OCI-LY3 (cell line): ENCODE measurements around the gene VCP.

Experiments used
- H2AFZ ChIP-seq: fragments of 200-600, 300-600 bp; shearing (Covaris generic); 2 replicates; pipeline ENCODE4 v1.6.0; 2014; ENCODE audit warnings: antibody characterized with exemption, low read depth, low read length
- H3K27ac ChIP-seq: fragments of 200-600, 300-600 bp; sonication (generic); 2 replicates; pipeline ENCODE4 v1.5.1; 2014; ENCODE audit warnings: mild to moderate bottlenecking, low read length, moderate library complexity, mixed read lengths
- H3K27me3 ChIP-seq: fragments of 200-600, 300-600 bp; sonication (generic); 2 replicates; pipeline ENCODE4 v1.6.1; 2014; ENCODE audit warnings: low read depth, low read length, mixed read lengths
- H3K36me3 ChIP-seq: fragments of 200-600, 300-600 bp; sonication (generic); replicated peaks from 2 replicates; pipeline ENCODE3; 2014; ENCODE audit warnings: low read depth, low read length, mixed read lengths
- H3K4me1 ChIP-seq: fragments of 300-600, 200-600 bp; sonication (generic); 2 replicates; pipeline ENCODE4 v1.6.1; 2014; ENCODE audit warnings: low read length, mixed read lengths
- H3K4me2 ChIP-seq: fragments of 200-600, 300-600 bp; sonication (generic); 2 replicates; pipeline ENCODE4 v1.6.1; 2014; ENCODE audit warnings: low read length, mixed read lengths
- H3K4me3 ChIP-seq: fragments of 300-600, 200-600 bp; sonication (generic); 2 replicates; pipeline ENCODE4 v1.5.1; 2014; ENCODE audit warnings: antibody characterized with exemption, mild to moderate bottlenecking, low read length, moderate library complexity
- H3K79me2 ChIP-seq: fragments of 300-600, 200-600 bp; shearing (Covaris generic); 2 replicates; pipeline ENCODE4 v1.6.1; 2014; ENCODE audit warnings: mild to moderate bottlenecking, low read length, mixed read lengths
- H3K9ac ChIP-seq: fragments of 300-600, 200-600 bp; shearing (Covaris generic); 2 replicates; pipeline ENCODE4 v1.6.0; 2014; ENCODE audit warnings: mild to moderate bottlenecking, low read length, moderate library complexity
- H3K9me3 ChIP-seq: fragments of 200-600, 300-600 bp; shearing (Covaris generic); 2 replicates; pipeline ENCODE4 v1.6.1; 2014; ENCODE audit warnings: low read length, mixed read lengths; ENCODE audit not compliant: insufficient read depth
- H4K20me1 ChIP-seq: fragments of 200-600, 300-600 bp; sonication (generic); 2 replicates; pipeline ENCODE4 v1.6.1; 2016; ENCODE audit warnings: low read length, mixed read lengths; ENCODE audit not compliant: insufficient read depth
- EZH2phosphoT487 ChIP-seq: fragments of 200-600 bp; shearing (Covaris generic); IDR thresholded peaks from 2 replicates; pipeline ENCODE4 v1.6.1; 2018; ENCODE audit warnings: antibody characterized with exemption, mixed run types, low read depth
- TF ChIP-seq, protein P1 (sequence below): fragments of 200-600, 300-600 bp; sonication (generic); IDR thresholded peaks from 2 replicates; pipeline ENCODE4 v1.5.1; 2014; ENCODE audit warnings: antibody characterized with exemption, low read length, low read depth

Gene VCP

DNA sequence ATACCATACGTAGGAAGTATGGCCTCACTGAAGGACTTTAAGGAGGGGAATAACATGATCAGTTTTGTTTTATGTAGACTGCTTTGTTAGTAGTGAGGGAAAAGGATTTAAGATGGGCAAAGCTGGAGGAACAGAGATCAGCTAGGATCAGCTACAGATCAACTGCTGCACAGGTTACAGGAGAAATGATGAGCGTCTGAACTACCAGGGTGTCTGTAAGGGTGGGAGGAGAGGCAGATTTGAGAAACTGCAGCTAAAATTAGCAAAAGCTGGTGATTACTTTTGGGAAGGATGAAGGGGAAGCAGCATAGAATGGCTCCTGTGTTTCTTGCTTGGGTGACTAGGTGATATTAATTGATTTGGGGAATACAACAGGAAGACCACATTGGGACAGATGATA lies 39.3 kb downstream of the VCP start:
- H3K9me3 ChIP-seq: no peaks in the 10 kb centered on the region
- H3K4me1 ChIP-seq: no peaks in the 10 kb centered on the region
- no peaks in the 10 kb centered on the region for H3K79me2 ChIP-seq
- H3K27ac ChIP-seq: no peak overlapping the region
- H4K20me1 ChIP-seq: no peaks in the 10 kb centered on the region
- TF ChIP-seq EZH2phosphoT487: no peak
- TF ChIP-seq, protein P1, sequence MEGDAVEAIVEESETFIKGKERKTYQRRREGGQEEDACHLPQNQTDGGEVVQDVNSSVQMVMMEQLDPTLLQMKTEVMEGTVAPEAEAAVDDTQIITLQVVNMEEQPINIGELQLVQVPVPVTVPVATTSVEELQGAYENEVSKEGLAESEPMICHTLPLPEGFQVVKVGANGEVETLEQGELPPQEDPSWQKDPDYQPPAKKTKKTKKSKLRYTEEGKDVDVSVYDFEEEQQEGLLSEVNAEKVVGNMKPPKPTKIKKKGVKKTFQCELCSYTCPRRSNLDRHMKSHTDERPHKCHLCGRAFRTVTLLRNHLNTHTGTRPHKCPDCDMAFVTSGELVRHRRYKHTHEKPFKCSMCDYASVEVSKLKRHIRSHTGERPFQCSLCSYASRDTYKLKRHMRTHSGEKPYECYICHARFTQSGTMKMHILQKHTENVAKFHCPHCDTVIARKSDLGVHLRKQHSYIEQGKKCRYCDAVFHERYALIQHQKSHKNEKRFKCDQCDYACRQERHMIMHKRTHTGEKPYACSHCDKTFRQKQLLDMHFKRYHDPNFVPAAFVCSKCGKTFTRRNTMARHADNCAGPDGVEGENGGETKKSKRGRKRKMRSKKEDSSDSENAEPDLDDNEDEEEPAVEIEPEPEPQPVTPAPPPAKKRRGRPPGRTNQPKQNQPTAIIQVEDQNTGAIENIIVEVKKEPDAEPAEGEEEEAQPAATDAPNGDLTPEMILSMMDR: no peak
- H2AFZ ChIP-seq: no peak overlapping the region
- no peaks in the 10 kb centered on the region for H3K27me3 ChIP-seq
- H3K4me2 ChIP-seq: no peak overlapping the region
- H3K36me3 ChIP-seq: peaks cover 3% of the 10 kb centered on the region
- no peak overlapping the region for H3K9ac ChIP-seq
- H3K4me3 ChIP-seq: no peak overlapping the region

DNA sequence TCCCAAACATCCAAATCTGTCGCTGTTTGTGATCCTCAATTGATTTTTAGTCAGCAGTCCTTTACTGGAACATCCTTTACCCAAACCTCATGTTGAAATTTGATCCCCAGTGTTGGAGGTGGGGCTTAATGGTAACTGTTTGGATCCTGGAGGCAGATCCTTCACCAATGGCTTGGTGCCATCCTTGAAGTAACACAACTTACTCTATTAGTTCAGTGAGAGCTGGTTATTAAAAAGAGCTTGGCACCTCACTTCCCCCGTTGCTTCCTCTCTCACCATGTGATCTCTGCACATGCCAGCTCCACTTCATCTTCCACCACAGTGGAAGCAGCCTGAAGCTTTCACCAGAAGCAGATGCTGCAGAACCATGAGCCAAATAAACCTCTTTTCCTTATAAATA lies 42.6 kb downstream of the VCP start:
- no peaks in the 10 kb centered on the region for H3K79me2 ChIP-seq
- no peaks in the 10 kb centered on the region for H3K9me3 ChIP-seq
- H3K36me3 ChIP-seq: peaks cover 3% of the 10 kb centered on the region
- H3K4me1 ChIP-seq: no peaks in the 10 kb centered on the region
- H3K4me3 ChIP-seq: no peak overlapping the region
- H3K9ac ChIP-seq: no peak overlapping the region
- no peak for TF ChIP-seq EZH2phosphoT487
- no peaks in the 10 kb centered on the region for H4K20me1 ChIP-seq
- no peaks in the 10 kb centered on the region for H3K27me3 ChIP-seq
- no peak overlapping the region for H3K4me2 ChIP-seq
- no peak overlapping the region for H3K27ac ChIP-seq
- H2AFZ ChIP-seq: no peak overlapping the region

DNA sequence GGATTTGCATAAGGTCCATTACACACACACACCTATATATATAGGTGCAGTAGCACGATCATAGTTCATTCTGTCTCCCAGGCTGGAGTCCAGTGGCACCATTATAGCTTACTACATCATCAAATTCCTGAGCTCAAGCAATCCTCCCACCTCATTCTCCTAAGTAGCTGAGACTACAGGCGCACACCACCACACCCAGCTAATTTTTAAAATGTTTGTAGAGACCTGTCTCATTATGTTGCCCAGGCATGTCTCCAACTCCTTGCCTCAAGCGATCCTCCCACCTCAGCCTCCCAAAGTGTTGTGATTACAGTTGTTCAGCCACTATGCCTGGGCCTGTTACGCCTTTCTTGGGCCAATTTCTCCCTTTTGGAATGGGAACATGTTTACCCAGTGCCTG lies 43.2 kb downstream of the VCP start:
- Histone ChIP-seq H3K27ac (no peak overlapping the region), H3K36me3 (peaks cover 3% of the 10 kb centered on the region), H3K4me1 (peaks cover under 1% of the 10 kb centered on the region), H3K79me2 (no peaks in the 10 kb centered on the region), H3K9ac (no peak overlapping the region), H3K9me3 (no peaks in the 10 kb centered on the region), H3K27me3 (no peaks in the 10 kb centered on the region), H2AFZ (no peak overlapping the region), H3K4me3 (no peak overlapping the region), H4K20me1 (no peaks in the 10 kb centered on the region), H3K4me2 (no peak overlapping the region)
- TF ChIP-seq, protein P1: no peak
- no peak for TF ChIP-seq EZH2phosphoT487

DNA sequence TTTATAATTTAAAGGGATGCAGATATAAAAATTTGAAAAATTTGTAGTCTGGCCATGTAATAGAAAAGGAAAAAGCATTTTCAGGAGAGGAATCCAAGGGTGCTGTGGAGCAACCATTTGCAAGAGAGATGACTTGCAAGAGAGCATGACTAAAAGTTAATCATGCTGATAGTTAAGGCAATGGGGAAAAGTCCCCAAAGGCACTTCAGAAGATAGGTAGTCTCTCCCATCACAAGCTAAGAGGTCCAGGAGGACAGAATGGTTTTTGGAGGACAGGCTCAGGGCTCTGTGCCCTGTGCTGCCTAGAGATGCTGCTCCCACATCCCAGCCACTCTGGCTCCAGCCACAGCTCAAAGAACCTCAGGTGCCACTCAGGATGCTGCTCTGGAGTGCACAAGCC lies 44.1 kb downstream of the VCP start:
- H3K4me2 ChIP-seq: no peak overlapping the region
- no peak overlapping the region for H2AFZ ChIP-seq
- no peak overlapping the region for H3K9ac ChIP-seq
- H3K27ac ChIP-seq: no peak overlapping the region
- peaks cover 3% of the 10 kb centered on the region for H3K36me3 ChIP-seq
- no peak for TF ChIP-seq EZH2phosphoT487
- TF ChIP-seq, protein P1: no peak
- no peaks in the 10 kb centered on the region for H3K79me2 ChIP-seq
- no peaks in the 10 kb centered on the region for H3K27me3 ChIP-seq
- no peaks in the 10 kb centered on the region for H3K9me3 ChIP-seq
- H3K4me3 ChIP-seq: no peak overlapping the region
- peaks cover 9% of the 10 kb centered on the region for H3K4me1 ChIP-seq
- no peaks in the 10 kb centered on the region for H4K20me1 ChIP-seq

DNA sequence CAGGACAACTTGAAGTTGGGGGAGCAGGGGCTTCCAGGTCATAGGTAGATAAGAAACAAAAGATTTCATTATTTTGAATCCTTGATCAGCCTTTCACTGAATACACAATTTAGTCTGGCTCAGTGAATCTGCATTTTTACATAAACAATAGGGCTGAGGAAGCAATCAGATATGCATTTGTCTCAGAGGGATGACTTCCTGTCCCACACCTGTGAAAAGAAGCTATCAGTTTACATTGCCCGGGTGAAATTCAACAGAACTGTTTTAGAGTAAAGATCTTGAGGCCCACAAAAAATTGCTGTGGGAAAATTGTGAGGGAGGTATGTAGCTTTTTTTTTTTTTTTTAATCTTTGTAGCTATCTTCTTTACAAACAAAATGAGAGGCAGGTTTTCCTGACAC lies 44.6 kb downstream of the VCP start:
- H4K20me1 ChIP-seq: no peaks in the 10 kb centered on the region
- no peak for TF ChIP-seq EZH2phosphoT487
- H3K27ac ChIP-seq: no peak overlapping the region
- no peak overlapping the region for H3K4me3 ChIP-seq
- H3K4me2 ChIP-seq: no peak overlapping the region
- no peaks in the 10 kb centered on the region for H3K9me3 ChIP-seq
- H3K4me1 ChIP-seq: peaks cover 13% of the 10 kb centered on the region
- H2AFZ ChIP-seq: no peak overlapping the region
- peaks cover 3% of the 10 kb centered on the region for H3K36me3 ChIP-seq
- no peaks in the 10 kb centered on the region for H3K79me2 ChIP-seq
- H3K9ac ChIP-seq: no peak overlapping the region
- no peaks in the 10 kb centered on the region for H3K27me3 ChIP-seq
